HG03521 (cell line): ENCODE measurements around the gene STX1A.
"Not testable (repeated sequence)": the region's sequence is repeated elsewhere in the genome, so short reads cannot be mapped to it uniquely, and the experiment has no call there.

Experiments
- ATAC-seq: cut with Tn5 transposase; IDR thresholded peaks from one replicate; pipeline ENCODE4 v1.9.1; 2021; ENCODE audit warnings: mild to moderate bottlenecking, moderate library complexity; ENCODE audit not compliant: unreplicated experiment

STX1A gene

GRCh38 chr7:73736885-73737284, 17.4 kb upstream of the STX1A start:
- no peak for ATAC-seq

DNA sequence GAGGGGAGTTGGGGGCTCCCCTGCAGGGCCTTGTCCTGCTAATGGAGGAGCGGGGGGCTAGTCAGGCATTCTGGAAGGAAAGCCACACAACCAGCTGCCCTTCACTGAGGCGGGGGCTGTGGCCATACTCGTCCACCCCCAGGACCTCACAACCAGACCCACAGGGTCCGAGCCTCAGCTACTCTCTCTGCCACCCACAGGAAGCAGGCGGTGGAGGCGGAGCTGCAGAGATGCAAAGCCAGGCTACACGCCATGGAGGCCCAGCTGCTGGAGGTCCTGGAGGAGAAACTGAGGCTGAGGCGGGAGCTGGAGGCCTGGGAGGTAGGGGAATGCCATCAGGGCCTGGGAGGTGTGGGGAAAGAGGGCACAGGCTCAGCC, 16.0 kb upstream of the STX1A start:
- no peak for ATAC-seq

DNA sequence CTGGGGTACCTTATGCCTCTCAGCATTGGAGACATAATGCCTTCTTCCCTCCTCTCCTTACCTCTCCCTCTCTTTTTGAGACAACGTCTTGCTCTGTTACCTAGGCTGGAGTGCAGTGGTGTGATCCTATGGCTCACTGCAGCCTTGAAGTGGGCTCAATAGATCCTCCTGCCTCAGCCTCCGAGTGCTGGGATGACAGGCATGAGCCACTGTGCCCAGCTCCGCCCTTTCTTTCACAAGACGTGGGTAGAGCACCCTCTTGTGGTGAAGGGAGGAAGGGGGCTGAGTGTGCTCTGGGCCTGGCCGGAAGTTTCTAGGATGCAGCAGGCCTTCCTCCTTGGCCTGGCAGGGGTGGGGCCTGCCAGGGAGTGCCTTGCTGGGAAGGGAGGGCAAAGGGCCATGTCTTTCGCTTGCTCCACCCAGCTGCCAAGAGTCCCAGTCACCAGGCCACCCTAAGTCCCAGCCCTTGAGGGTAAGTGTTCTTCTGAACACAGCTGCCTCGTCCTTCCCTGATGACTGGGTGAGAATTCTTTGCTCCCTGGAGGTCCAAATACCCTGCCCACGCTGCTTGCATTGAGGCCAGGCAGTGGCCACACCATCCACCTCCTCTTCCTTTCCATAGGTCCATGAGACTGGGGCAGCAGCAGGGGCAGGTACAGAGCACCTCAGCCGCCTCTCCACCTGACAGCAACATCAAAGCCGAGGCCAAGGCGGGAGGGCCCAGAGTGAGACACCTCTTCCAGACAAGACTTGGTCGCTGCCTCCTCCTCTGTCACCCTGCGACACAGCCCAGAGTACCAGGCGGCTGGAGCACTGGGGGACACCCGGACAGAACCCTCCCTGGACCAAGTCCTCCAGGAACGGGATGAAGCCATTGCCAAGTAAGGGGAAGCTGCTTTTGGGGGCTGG, 15.4 kb upstream of the STX1A start:
- ATAC-seq: no peak

DNA sequence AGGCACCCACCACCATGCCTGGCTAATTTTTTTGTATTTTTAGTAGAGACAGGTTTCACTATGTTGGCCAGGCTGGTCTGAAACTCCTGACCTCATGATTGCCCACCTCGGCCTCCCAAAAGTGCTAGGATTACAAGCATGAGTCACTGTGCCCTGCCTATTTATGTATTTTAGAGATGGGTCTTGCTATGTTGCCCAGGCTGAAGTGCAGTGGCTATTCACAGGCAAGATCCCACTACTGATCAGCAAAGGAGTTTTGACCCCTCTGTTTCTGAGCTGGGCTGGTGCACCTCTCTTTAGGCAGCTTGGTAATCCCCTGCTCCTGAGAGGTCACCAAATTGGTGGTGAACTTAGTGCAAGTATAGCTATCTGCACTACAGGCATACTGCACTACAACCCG, 12.9 kb upstream of the STX1A start:
- no peak for ATAC-seq

DNA sequence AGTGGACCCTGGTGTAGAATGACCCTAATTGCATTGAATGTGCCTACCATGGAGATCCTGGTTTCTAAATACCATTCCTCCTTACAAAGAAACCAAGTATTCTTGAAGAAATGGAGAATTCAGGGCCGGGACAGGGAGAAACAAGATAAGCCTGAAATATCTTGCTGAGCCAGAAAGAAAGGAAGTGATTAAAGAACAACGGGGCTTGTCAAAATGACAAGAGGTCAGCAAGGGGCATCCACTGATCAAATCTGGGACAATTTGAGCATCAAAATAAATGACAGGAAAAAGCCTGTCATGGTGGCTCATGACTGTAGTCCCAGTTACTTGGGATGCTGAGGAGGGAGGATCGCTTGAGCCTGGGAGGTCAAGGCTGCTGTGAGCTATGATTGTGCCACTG, 11.0 kb upstream of the STX1A start:
- no peak for ATAC-seq

DNA sequence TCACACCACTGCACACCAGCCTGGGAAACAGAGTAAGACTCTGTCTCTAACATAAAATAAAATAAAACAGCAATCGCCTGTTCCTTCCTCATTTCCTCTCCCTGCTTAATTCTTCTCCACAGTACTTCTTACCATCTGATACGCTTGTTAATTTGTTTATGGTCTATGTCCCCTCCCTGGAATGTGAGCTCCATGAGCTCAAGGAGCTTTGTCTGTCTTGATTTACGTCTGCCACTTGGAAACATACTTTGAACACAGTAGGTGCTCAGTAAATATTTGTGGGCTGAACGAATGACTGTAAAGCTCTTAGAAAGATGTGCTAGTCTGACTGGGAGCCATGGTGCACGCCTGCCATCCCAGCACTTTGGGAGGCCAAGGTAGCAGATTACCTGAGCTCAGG, 9.1 kb upstream of the STX1A start:
- ATAC-seq: no peak

- ATAC-seq: no peak
Observed at GRCh38 chr7:73727952-73728351, 8.5 kb upstream of the STX1A start.

- no peak for ATAC-seq
Observed at GRCh38 chr7:73726083-73726466, 6.6 kb upstream of the STX1A start.

- no peak for ATAC-seq
Observed at GRCh38 chr7:73723813-73724212, 4.3 kb upstream of the STX1A start.

GRCh38 chr7:73722785-73723184, 3.3 kb upstream of the STX1A start:
- no peak for ATAC-seq

DNA sequence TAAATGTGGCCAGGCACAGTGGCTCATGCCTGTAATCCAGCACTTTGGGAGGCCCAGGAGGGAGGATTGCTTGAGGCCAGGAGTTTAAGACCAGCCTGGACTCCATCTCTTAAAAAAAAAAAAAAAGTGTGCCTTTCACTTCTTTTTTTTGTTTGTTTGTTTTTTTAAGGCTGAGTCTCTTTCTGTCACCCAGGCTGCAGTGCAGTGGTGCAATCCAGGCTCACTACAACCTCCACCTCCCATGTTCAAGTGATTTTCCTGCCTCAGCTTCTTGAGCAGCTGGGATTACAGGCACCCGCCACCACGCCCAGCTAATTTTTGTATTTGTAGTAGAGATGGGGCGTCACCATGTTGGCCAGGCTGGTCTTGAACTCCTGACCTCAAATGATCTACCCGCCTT, 2.7 kb upstream of the STX1A start:
- ATAC-seq: not testable (repeated sequence)

- ATAC-seq: no peak
Observed at GRCh38 chr7:73721377-73721817, 1.9 kb upstream of the STX1A start.

GRCh38 chr7:73720443-73720842, 974 bp upstream of the STX1A start:
- not testable (repeated sequence) for ATAC-seq

GRCh38 chr7:73719806-73720169, 319 bp upstream of the STX1A start:
- ATAC-seq: peak; percentile 10

DNA sequence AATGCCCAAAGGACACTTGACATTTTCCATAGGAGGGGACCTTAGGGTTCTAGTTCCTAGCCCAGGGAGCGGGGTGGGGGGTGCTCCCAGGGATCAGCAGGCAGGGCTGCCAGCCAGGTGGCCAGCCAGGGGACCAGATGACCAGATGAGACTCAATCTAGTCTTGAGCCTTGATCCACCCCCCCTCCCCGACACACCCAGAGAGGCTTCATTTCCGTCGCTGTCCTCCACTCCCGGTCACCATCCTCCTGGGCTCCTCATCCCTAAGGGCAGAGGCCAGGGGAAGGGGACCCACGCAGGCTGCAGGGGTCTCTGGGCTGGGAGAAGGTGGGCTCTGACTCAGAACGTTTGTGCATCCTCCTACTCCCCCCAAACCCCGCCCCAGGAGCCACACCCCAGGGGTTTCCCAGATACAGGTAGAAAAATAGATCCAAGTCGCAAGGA, 1.0 kb downstream of the STX1A start:
- no peak for ATAC-seq

- no peak for ATAC-seq
Observed at GRCh38 chr7:73717991-73718405, 1.5 kb downstream of the STX1A start.

GRCh38 chr7:73717025-73717807, 2.3 kb downstream of the STX1A start:
- no peak for ATAC-seq

GRCh38 chr7:73716318-73716890, 3.1 kb downstream of the STX1A start:
- ATAC-seq: no peak

- ATAC-seq: no peak
Observed at GRCh38 chr7:73715648-73716317, 3.7 kb downstream of the STX1A start.

- ATAC-seq: not testable (repeated sequence)
Observed at GRCh38 chr7:73713319-73713718, 6.2 kb downstream of the STX1A start.

DNA sequence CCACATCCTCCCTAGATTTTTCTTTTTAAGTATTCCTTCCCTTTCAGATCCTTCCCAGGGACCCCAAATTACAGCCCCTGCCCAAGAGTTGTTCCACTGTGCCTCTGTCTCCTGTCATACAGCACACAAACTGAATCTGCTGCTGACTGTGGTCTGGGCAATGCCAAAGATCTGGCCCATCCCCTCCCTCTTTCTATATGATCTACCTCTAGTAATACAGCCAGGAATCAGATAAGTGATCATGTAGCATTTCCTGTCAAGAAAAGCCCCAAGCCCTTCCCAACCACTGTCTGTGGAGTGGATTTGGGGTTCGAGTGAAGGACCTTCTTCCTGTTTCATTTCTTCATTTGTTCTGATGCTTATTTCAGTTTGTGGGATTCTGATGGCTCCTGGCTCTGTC, 6.7 kb downstream of the STX1A start:
- no peak for ATAC-seq
